LNCaP clone FGC (cell line): ENCODE data around the gene PRDM16.
"Not testable (repeated sequence)": the region's sequence is repeated elsewhere in the genome, so short reads cannot be mapped to it uniquely, and the experiment has no call there.

Source experiments
- DNase-seq: peaks from one replicate; pipeline ENCODE4 v3.0.0-alpha.2; 2011; ENCODE audit warnings: low read depth
- H3K4me3 ChIP-seq: 2 replicates; pipeline ENCODE4 v1.5.1; 2011; ENCODE audit warnings: mild to moderate bottlenecking, low read depth, low read length, control low read depth
- TF ChIP-seq, protein P1 (sequence below): IDR thresholded peaks from 2 replicates; pipeline ENCODE4 v1.5.1; 2012; ENCODE audit warnings: mild to moderate bottlenecking; ENCODE audit not compliant: control insufficient read depth, insufficient read depth; ENCODE audit errors: extremely low read depth

Gene PRDM16

GRCh38 chr1:3161176-3161840 is 92.3 kb downstream of the PRDM16 start:
- no peak overlapping the region for H3K4me3 ChIP-seq
- no peak for DNase-seq
- TF ChIP-seq, protein P1, sequence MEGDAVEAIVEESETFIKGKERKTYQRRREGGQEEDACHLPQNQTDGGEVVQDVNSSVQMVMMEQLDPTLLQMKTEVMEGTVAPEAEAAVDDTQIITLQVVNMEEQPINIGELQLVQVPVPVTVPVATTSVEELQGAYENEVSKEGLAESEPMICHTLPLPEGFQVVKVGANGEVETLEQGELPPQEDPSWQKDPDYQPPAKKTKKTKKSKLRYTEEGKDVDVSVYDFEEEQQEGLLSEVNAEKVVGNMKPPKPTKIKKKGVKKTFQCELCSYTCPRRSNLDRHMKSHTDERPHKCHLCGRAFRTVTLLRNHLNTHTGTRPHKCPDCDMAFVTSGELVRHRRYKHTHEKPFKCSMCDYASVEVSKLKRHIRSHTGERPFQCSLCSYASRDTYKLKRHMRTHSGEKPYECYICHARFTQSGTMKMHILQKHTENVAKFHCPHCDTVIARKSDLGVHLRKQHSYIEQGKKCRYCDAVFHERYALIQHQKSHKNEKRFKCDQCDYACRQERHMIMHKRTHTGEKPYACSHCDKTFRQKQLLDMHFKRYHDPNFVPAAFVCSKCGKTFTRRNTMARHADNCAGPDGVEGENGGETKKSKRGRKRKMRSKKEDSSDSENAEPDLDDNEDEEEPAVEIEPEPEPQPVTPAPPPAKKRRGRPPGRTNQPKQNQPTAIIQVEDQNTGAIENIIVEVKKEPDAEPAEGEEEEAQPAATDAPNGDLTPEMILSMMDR: no peak

- TF ChIP-seq, protein P1: no peak
- DNase-seq: no peak
- no peak overlapping the region for H3K4me3 ChIP-seq
These were observed 93.4 kb downstream of the PRDM16 start for GRCh38 chr1:3162322-3162882.

- TF ChIP-seq, protein P1: no peak
- no peak for DNase-seq
- no peak overlapping the region for H3K4me3 ChIP-seq
These were observed 94.4 kb downstream of the PRDM16 start for GRCh38 chr1:3163356-3163755.

- TF ChIP-seq, protein P1: no peak
- no peak overlapping the region for H3K4me3 ChIP-seq
- no peak for DNase-seq
These were observed 95.7 kb downstream of the PRDM16 start for GRCh38 chr1:3164671-3165070.

- H3K4me3 ChIP-seq: not testable (repeated sequence)
- peak; percentile 39 for DNase-seq
These were observed 96.2 kb downstream of the PRDM16 start for GRCh38 chr1:3165189-3165588.

GRCh38 chr1:3166206-3166918 is 97.4 kb downstream of the PRDM16 start:
- no peak overlapping the region for H3K4me3 ChIP-seq
- TF ChIP-seq, protein P1: no peak
- no peak for DNase-seq

- no peak overlapping the region for H3K4me3 ChIP-seq
- TF ChIP-seq, protein P1: no peak
- DNase-seq: no peak
These were observed 98.3 kb downstream of the PRDM16 start for GRCh38 chr1:3167255-3167654.
